GM23338 (cell line): ENCODE data around the gene ALDH8A1. TPM values are rescaled to one million over a fixed set of nuclear protein-coding genes. Genes with fewer than 3 reads are reported as not detected.

ENCODE experiments used
- EZH2 ChIP-seq: fragments of 200-600 bp; sonication (generic); IDR thresholded peaks from one replicate; pipeline ENCODE4 v1.8.0; 2017; ENCODE audit warnings: antibody characterized with exemption, mild to moderate bottlenecking, low read depth; ENCODE audit not compliant: unreplicated experiment
- EZH2phosphoT487 ChIP-seq: fragments of 200-600 bp; sonication (generic); IDR thresholded peaks from one replicate; pipeline ENCODE4 v1.8.1; 2018; ENCODE audit warnings: antibody characterized with exemption; ENCODE audit not compliant: unreplicated experiment
- NANOG ChIP-seq: IDR thresholded peaks from 2 replicates; pipeline ENCODE4 v1.6.1; 2016; ENCODE audit warnings: antibody characterized with exemption, borderline replicate concordance
- POLR2AphosphoS5 ChIP-seq: IDR thresholded peaks from 2 replicates; pipeline ENCODE4 v1.6.1; 2016; ENCODE audit warnings: antibody characterized with exemption, low read depth
- ZNF114 ChIP-seq: fragments of 250-450 bp; sonication (Bioruptor Pico); IDR thresholded peaks from 2 replicates; pipeline ENCODE4 v1.5.0; 2020; ENCODE audit warnings: mild to moderate bottlenecking, moderate library complexity
- ZNF331 ChIP-seq: fragments of 250-450 bp; sonication (Bioruptor Pico); IDR thresholded peaks from 2 replicates; pipeline ENCODE4 v1.5.0; 2020; ENCODE audit warnings: low read depth, mild to moderate bottlenecking, moderate library complexity
- polyA plus RNA-seq: library from polyadenylated mRNA; unstranded; fragments of >200 nt; fragmentation: Nextera tagmentation; extraction: Ambion mirVana; gene quantifications from 2 replicates; pipeline ENCODE4 v1.2.1, GENCODE V29; 2016
- total RNA-seq: library from RNA; depleted of rRNA; stranded (reverse); fragments of >200 nt; shearing (Covaris generic); gene quantifications from 2 replicates; pipeline ENCODE4 v1.2.3, GENCODE V29; 2014
- TF ChIP-seq, protein P1 (sequence below): IDR thresholded peaks from one replicate; pipeline ENCODE4 v1.6.1; 2018; ENCODE audit warnings: antibody characterized with exemption; ENCODE audit not compliant: unreplicated experiment
- TF ChIP-seq, protein P2 (sequence below): fragments of 250-450 bp; sonication (Bioruptor Pico); IDR thresholded peaks from 2 replicates; pipeline ENCODE4 v1.5.0; 2020; ENCODE audit warnings: mild to moderate bottlenecking, moderate library complexity

Gene ALDH8A1
- total and polyA plus RNA-seq, 2 experiments from 2014 or later: not detected

DNA sequence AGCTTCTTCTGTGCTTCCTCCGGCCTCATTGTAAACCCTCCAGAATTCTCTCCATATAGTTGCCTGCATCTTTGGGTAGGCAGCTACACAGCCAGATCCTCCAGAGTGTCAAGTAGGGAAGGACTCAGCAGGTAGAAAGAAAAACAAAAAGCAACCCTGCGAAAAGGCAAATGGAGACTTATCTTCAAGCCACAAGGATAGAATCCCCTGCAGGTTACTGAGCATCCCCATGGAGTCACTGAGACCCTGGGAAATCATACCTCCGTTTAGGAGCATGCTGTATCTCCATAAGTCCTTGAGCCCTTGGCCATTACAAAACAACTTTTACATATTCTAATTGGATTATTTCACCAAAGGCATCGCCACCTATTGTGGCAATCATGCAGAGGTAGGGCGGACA lies 28.6 kb downstream of the ALDH8A1 start (continued):
- TF ChIP-seq, protein P1, sequence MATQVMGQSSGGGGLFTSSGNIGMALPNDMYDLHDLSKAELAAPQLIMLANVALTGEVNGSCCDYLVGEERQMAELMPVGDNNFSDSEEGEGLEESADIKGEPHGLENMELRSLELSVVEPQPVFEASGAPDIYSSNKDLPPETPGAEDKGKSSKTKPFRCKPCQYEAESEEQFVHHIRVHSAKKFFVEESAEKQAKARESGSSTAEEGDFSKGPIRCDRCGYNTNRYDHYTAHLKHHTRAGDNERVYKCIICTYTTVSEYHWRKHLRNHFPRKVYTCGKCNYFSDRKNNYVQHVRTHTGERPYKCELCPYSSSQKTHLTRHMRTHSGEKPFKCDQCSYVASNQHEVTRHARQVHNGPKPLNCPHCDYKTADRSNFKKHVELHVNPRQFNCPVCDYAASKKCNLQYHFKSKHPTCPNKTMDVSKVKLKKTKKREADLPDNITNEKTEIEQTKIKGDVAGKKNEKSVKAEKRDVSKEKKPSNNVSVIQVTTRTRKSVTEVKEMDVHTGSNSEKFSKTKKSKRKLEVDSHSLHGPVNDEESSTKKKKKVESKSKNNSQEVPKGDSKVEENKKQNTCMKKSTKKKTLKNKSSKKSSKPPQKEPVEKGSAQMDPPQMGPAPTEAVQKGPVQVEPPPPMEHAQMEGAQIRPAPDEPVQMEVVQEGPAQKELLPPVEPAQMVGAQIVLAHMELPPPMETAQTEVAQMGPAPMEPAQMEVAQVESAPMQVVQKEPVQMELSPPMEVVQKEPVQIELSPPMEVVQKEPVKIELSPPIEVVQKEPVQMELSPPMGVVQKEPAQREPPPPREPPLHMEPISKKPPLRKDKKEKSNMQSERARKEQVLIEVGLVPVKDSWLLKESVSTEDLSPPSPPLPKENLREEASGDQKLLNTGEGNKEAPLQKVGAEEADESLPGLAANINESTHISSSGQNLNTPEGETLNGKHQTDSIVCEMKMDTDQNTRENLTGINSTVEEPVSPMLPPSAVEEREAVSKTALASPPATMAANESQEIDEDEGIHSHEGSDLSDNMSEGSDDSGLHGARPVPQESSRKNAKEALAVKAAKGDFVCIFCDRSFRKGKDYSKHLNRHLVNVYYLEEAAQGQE: no peak
- TF ChIP-seq POLR2AphosphoS5 (no peak), ZNF331 (no peak), NANOG (no peak), ZNF114 (CRISPR knock-in tag) (no peak), EZH2phosphoT487 (no peak), EZH2 (no peak)
- TF ChIP-seq, protein P2, sequence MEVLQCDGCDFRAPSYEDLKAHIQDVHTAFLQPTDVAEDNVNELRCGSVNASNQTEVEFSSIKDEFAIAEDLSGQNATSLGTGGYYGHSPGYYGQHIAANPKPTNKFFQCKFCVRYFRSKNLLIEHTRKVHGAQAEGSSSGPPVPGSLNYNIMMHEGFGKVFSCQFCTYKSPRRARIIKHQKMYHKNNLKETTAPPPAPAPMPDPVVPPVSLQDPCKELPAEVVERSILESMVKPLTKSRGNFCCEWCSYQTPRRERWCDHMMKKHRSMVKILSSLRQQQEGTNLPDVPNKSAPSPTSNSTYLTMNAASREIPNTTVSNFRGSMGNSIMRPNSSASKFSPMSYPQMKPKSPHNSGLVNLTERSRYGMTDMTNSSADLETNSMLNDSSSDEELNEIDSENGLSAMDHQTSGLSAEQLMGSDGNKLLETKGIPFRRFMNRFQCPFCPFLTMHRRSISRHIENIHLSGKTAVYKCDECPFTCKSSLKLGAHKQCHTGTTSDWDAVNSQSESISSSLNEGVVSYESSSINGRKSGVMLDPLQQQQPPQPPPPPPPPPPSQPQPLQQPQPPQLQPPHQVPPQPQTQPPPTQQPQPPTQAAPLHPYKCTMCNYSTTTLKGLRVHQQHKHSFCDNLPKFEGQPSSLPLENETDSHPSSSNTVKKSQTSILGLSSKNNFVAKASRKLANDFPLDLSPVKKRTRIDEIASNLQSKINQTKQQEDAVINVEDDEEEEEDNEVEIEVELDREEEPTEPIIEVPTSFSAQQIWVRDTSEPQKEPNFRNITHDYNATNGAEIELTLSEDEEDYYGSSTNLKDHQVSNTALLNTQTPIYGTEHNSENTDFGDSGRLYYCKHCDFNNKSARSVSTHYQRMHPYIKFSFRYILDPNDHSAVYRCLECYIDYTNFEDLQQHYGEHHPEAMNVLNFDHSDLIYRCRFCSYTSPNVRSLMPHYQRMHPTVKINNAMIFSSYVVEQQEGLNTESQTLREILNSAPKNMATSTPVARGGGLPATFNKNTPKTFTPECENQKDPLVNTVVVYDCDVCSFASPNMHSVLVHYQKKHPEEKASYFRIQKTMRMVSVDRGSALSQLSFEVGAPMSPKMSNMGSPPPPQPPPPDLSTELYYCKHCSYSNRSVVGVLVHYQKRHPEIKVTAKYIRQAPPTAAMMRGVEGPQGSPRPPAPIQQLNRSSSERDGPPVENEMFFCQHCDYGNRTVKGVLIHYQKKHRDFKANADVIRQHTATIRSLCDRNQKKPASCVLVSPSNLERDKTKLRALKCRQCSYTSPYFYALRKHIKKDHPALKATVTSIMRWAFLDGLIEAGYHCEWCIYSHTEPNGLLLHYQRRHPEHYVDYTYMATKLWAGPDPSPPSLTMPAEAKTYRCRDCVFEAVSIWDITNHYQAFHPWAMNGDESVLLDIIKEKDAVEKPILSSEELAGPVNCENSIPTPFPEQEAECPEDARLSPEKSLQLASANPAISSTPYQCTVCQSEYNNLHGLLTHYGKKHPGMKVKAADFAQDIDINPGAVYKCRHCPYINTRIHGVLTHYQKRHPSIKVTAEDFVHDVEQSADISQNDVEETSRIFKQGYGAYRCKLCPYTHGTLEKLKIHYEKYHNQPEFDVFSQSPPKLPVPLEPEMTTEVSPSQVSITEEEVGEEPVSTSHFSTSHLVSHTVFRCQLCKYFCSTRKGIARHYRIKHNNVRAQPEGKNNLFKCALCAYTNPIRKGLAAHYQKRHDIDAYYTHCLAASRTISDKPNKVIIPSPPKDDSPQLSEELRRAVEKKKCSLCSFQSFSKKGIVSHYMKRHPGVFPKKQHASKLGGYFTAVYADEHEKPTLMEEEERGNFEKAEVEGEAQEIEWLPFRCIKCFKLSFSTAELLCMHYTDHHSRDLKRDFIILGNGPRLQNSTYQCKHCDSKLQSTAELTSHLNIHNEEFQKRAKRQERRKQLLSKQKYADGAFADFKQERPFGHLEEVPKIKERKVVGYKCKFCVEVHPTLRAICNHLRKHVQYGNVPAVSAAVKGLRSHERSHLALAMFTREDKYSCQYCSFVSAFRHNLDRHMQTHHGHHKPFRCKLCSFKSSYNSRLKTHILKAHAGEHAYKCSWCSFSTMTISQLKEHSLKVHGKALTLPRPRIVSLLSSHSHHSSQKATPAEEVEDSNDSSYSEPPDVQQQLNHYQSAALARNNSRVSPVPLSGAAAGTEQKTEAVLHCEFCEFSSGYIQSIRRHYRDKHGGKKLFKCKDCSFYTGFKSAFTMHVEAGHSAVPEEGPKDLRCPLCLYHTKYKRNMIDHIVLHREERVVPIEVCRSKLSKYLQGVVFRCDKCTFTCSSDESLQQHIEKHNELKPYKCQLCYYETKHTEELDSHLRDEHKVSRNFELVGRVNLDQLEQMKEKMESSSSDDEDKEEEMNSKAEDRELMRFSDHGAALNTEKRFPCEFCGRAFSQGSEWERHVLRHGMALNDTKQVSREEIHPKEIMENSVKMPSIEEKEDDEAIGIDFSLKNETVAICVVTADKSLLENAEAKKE: no peak
